ENCODE data around the gene LRRFIP1.
"Not testable (repeated sequence)": the region's sequence is repeated elsewhere in the genome, so short reads cannot be mapped to it uniquely, and the experiment has no call there.

LRRFIP1 gene

DNA sequence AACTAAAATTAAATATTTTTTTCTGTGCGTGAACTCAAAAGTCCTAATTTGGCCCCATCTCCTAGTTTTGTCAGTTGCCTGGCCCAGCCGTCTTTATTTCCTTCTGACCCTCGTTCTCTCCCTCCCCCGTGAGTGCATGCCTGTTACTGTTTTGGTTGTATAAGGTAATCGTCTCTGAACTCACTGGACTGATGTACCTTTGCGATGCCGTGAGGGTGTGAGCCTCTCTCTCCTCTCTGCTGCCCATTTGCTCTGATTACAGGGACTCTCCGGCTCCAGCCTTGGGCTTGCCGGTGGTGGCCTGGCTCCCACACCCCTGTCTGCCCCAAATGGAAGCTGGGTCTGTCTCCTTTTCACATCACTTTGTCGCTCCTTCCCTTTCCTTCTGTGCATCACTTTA, 104.7 kb downstream of the LRRFIP1 start:
- DNase-seq = no peak

GRCh38 chr2:237732790-237733381, 105.5 kb downstream of the LRRFIP1 start:
- DNase-seq = no peak

GRCh38 chr2:237733677-237734300, 106.4 kb downstream of the LRRFIP1 start:
- no peak for DNase-seq

- no peak for DNase-seq
Observed at GRCh38 chr2:237734905-237735623, 107.7 kb downstream of the LRRFIP1 start.

DNA sequence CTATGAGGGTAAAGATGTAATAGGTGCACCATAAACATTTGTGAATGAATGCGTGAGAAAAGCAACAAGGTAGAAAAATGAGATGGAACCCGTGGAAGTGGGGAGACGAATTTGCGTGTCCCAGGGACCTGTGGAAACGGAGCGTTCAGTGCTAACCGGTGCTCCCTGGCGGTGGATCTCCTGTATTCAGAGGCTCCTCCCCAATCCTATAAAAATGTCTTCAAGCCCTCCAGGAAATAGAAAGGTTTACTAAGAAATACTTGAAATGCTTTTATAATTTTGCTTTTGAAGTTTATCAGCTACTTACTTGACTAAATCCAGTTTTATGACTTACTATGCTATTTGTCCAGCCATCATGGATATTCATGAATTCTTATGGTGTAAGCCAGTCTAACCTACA, 108.4 kb downstream of the LRRFIP1 start:
- DNase-seq = no peak

- DNase-seq = no peak
Observed at GRCh38 chr2:237736783-237737182, 109.4 kb downstream of the LRRFIP1 start.

- no peak for DNase-seq
Observed at GRCh38 chr2:237737196-237737865, 109.9 kb downstream of the LRRFIP1 start.

- no peak for DNase-seq
Observed at GRCh38 chr2:237738255-237738654, 110.9 kb downstream of the LRRFIP1 start.

GRCh38 chr2:237739101-237739500, 111.7 kb downstream of the LRRFIP1 start:
- no peak for DNase-seq

- no peak for DNase-seq
Observed at GRCh38 chr2:237742191-237742590, 114.8 kb downstream of the LRRFIP1 start.

DNA sequence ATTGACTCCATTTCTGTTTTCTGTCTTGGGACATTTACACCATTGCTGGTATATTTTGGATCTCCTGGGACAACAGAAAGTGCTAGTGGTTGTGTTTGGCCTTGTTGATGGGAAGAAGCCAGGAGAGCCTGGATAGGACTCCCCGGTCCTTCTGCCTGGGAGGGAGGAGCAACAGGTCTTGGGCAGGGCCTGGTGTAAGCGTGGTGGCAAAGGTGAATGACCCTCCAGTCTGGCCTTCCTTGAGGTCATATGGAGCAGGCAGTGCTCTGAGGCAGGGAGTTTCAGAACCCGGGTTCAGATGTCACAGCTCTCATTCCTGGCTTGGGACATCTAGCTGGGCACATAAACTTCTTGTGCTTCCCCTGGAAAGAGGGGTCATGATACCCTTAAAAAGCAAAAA, 115.2 kb downstream of the LRRFIP1 start:
- DNase-seq = no peak

GRCh38 chr2:237743024-237743423, 115.6 kb downstream of the LRRFIP1 start:
- DNase-seq = no peak

DNA sequence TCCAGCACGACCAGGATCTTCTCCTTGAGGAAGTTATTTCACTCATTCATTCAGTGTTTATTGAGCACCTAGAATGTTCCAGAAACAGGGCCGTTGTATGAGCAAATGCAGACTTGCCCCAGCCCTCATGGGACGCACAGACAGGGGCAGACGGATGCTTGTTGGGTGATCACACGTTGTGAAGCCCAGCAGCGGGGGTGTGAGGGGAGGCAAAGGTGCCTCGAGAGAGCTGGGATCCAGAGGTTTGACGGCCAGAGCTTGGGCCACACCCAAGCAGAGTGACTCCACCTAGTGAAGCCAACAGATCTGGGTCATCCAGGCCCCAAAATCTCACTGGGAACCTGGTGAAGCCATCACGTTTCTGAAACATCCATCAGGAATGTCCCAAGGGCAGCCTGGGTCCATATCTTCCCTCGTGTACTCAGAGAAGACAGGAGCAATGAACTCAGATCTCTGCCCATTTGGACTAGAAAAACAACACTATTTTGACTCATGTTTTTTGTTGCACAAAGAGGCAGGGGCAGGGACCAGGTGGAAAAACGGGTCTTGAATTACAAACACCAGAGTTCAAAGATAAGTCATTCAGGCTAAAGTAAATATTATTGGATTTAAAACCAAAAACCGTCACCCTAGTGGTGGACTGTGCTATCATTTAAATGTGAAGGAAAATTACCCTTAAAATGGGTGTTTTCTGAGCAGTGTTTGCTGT, 116.3 kb downstream of the LRRFIP1 start:
- DNase-seq = no peak

GRCh38 chr2:237744270-237744612, 116.9 kb downstream of the LRRFIP1 start:
- DNase-seq = no peak

GRCh38 chr2:237744613-237745249, 117.3 kb downstream of the LRRFIP1 start:
- no peak for DNase-seq

DNA sequence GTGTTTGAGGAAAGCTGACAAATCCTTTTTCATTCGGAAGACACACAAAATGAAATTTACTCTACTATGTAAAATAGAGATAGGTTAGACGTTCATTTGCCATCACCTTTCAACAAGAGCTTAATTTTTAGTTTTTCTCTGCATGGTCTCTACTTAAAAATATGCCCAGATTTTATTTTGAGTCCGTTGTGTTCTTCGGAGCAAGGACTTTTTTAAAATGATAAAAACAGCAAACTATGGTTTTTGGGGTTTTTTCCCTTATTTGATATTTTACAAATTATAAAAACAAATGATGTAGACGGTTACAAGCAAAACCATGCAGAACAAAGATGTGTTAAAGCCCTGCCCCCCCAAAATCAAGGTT, 117.8 kb downstream of the LRRFIP1 start:
- no peak for DNase-seq

- DNase-seq = no peak
Observed at GRCh38 chr2:237746302-237747080, 119.1 kb downstream of the LRRFIP1 start.

GRCh38 chr2:237747189-237747588, 119.8 kb downstream of the LRRFIP1 start:
- no peak for DNase-seq

DNA sequence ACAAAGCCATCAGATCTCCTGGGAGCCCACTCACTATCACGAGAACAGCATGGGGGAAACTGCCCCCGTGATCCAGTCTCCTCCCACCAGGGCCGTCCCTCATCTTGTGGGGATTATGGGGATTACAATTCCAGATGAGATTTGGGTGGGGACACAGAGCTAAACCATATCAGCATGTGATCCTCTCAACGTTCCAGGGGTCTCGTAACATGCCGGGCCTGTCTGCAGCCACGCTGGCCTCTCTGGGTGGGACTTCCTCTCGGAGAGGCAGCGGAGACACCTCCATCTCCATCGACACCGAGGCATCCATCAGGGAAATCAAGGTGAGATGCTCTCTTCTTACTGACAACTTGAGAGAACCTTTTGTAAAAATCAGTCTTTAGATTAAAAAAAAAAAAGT, 121.6 kb downstream of the LRRFIP1 start:
- DNase-seq = no peak

GRCh38 chr2:237749961-237750360, 122.6 kb downstream of the LRRFIP1 start:
- DNase-seq = no peak

- DNase-seq = not testable (repeated sequence)
Observed at GRCh38 chr2:237750441-237750840, 123.1 kb downstream of the LRRFIP1 start.

GRCh38 chr2:237752761-237753165, 125.4 kb downstream of the LRRFIP1 start:
- DNase-seq = no peak

Measured in NCI-H2107 (cell line).